ENCODE results near the gene ZCCHC4. TPM values are rescaled to one million over a fixed set of nuclear protein-coding genes. Genes with fewer than 3 reads are reported as not detected.
"Not testable (repeated sequence)": the region's sequence is repeated elsewhere in the genome, so short reads cannot be mapped to it uniquely, and the experiment has no call there.

Gene ZCCHC4
- total RNA-seq, 4 donors from 2014 or later: 20.1 to 26.0 (median 21.6) TPM

- Histone ChIP-seq H3K4me1 (no peaks in the 10 kb centered on the region), H3K9me3 (no peaks in the 10 kb centered on the region), H3K27ac (no peak overlapping the region), H3K27me3 (no peaks in the 10 kb centered on the region), H3K36me3 (peaks cover 0 to 31% (median 0%) of the 10 kb centered on the region in 3 donors), H3K4me3 (no peak overlapping the region)
- DNase-seq (ENCODE audit: low spot score in 2 of 2): no peak
- TF ChIP-seq POLR2A (IDR thresholded peaks at IDR 0.05) (no peak), EP300 (IDR thresholded peaks at IDR 0.05) (no peak), CTCF (IDR thresholded peaks at IDR 0.05) (no peak)
- WGBS, 2 donors: 86 to 97% methylated on average over 9 of the region's 9 CpGs
Observed at GRCh38 chr4:25361253-25361652, 48.7 kb downstream of the ZCCHC4 start.

GRCh38 chr4:25367004-25367621 is 54.5 kb downstream of the ZCCHC4 start:
- DNase-seq (ENCODE audit: low spot score in 2 of 2): no peak
- peaks cover 0 to 30% (median 0%) of the 10 kb centered on the region in 3 donors for H3K36me3 ChIP-seq
- no peak overlapping the region for H3K4me3 ChIP-seq
- no peaks in the 10 kb centered on the region for H3K4me1 ChIP-seq
- TF ChIP-seq CTCF (IDR thresholded peaks at IDR 0.05) (peak in 4 of 5 experiments; percentile 28 to 45 (median 38)), POLR2A (IDR thresholded peaks at IDR 0.05) (no peak), EP300 (IDR thresholded peaks at IDR 0.05) (no peak)
- no peak overlapping the region for H3K27ac ChIP-seq
- H3K9me3 ChIP-seq: no peaks in the 10 kb centered on the region
- no peaks in the 10 kb centered on the region for H3K27me3 ChIP-seq
- 77% methylated on average over 2 of the region's 2 CpGs for WGBS, 2 donors

- TF ChIP-seq CTCF (IDR thresholded peaks at IDR 0.05): no peak
- no peak for TF ChIP-seq POLR2A (IDR thresholded peaks at IDR 0.05)
- TF ChIP-seq EP300 (IDR thresholded peaks at IDR 0.05): no peak
Observed at GRCh38 chr4:25367877-25368276, 55.3 kb downstream of the ZCCHC4 start.

GRCh38 chr4:25368315-25368714 is 55.7 kb downstream of the ZCCHC4 start:
- H3K27me3 ChIP-seq: no peaks in the 10 kb centered on the region
- no peaks in the 10 kb centered on the region for H3K4me1 ChIP-seq
- peaks cover 0 to 25% (median 0%) of the 10 kb centered on the region in 3 donors for H3K36me3 ChIP-seq
- H3K27ac ChIP-seq: no peak overlapping the region
- DNase-seq (ENCODE audit: low spot score in 2 of 2): no peak
- TF ChIP-seq CTCF (IDR thresholded peaks at IDR 0.05) (no peak), EP300 (IDR thresholded peaks at IDR 0.05) (no peak), POLR2A (IDR thresholded peaks at IDR 0.05) (no peak)
- H3K9me3 ChIP-seq: no peaks in the 10 kb centered on the region
- WGBS, 2 donors: 81% methylated on average over 6 of the region's 6 CpGs
- no peak overlapping the region for H3K4me3 ChIP-seq

More at GRCh38 chr4:25367877-25368276, 55.3 kb downstream of the ZCCHC4 start:
- no peaks in the 10 kb centered on the region for H3K4me1 ChIP-seq
- H3K27me3 ChIP-seq: no peaks in the 10 kb centered on the region
- no peaks in the 10 kb centered on the region for H3K9me3 ChIP-seq
- peaks cover 0 to 26% (median 0%) of the 10 kb centered on the region in 3 donors for H3K36me3 ChIP-seq
- no peak overlapping the region for H3K4me3 ChIP-seq
- DNase-seq (ENCODE audit: low spot score in 2 of 2): no peak
- no peak overlapping the region for H3K27ac ChIP-seq

GRCh38 chr4:25370242-25370641 is 57.7 kb downstream of the ZCCHC4 start:
- Histone ChIP-seq H3K4me1 (peaks cover 0 to 2% (median 0%) of the 10 kb centered on the region in 4 donors), H3K27ac (no peak overlapping the region), H3K36me3 (peaks cover 0 to 18% (median 0%) of the 10 kb centered on the region in 3 donors), H3K4me3 (no peak overlapping the region), H3K27me3 (no peaks in the 10 kb centered on the region), H3K9me3 (no peaks in the 10 kb centered on the region)
- no peak for DNase-seq (ENCODE audit: low spot score in 2 of 2)
- TF ChIP-seq CTCF (IDR thresholded peaks at IDR 0.05) (no peak), POLR2A (IDR thresholded peaks at IDR 0.05) (no peak), EP300 (IDR thresholded peaks at IDR 0.05) (no peak)
- WGBS, 2 donors: 50 to 65% methylated on average over 2 of the region's 2 CpGs

- not testable (repeated sequence) for H3K4me3 ChIP-seq; H3K27ac ChIP-seq; H3K9me3 ChIP-seq; H3K27me3 ChIP-seq; DNase-seq (ENCODE audit: low spot score in 2 of 2)
- Histone ChIP-seq H3K36me3 (peaks cover 0 to 16% (median 0%) of the 10 kb centered on the region in 3 donors), H3K4me1 (peaks cover 0 to 11% (median under 1%) of the 10 kb centered on the region in 4 donors)
- WGBS, 2 donors: 88 to 89% methylated on average over 9 of the region's 9 CpGs
Observed at GRCh38 chr4:25372549-25372948, 60.0 kb downstream of the ZCCHC4 start.
